Activated CD4-positive, CD25-positive, alpha-beta regulatory T cell treated with anti-CD3 and anti-CD28 coated beads, Interleukin-2, amount 50 U/mL, for 16 hours (primary cell): Measurements from ENCODE around the gene APPL2.
A peak's percentile ranks its signal among the peaks of the same experiment; 100 is the strongest.

Source experiments
- DNase-seq: peaks from one replicate; pipeline ENCODE4 v3.0.0-alpha.2; 2020; ENCODE audit warnings: low read depth, low spot score

Gene APPL2

DNA sequence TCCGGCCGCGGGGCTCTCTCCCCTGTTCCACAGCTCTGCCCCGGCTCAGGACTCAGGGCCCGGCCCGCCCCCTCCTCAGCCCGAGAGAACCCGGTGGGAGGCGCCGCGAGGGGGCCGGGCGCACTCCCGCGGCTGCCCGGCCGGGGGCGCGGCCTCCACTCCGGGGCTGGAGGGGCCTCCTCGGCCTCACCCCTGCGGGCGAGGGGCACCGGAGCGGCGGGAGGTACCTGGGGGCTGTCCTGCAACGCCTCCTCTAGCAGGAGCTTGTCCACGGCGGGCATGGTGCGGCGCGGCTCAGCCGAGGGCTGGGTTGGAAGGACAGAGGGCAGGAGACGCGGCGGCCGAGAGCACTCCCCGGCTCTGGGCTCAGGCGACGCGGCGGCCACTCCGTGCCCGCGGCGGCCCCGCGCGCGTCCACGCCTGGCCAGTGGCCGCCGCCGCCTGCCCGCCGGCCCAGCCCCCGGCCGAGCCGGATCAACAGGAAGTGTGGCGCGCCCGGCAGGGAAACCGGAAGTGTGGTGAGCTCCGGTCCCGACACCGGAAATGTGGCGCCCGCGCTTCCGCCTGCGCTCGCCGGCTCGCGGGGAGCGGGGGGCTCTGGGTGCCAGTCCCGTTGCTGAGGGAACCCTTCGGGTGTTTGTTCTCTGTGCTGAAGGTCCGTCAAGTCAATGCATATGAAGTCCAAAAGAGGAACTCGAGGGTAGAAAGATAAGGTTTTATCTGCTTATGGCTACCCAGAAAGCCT lies at the start of gene APPL2:
Gene APPL2, minus strand, starts transcription at position 443 of the 745 bp plus-strand sequence. Its CDS starts 162 bp downstream, at position 281.
- peak; percentile 57 for DNase-seq

DNA sequence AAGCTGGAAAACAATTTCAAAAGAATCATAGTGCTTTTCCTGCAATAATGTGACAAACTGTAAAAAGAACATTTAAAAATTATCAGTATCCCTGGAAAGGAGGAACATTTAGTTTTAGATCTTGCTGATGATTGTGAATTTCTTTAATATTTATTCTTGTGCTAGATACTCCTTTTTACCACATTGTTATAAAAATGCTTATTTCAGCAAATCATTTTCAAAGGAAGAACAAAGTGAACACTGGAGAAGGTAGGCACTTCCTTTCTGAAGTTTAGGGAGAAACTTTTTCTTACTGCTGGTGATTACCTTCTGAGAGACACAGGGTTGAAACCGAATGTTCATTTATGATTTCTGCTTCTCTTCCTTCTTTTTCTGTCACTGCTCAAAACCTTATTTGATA lies 49.4 kb upstream of the APPL2 start:
- no peak for DNase-seq

DNA sequence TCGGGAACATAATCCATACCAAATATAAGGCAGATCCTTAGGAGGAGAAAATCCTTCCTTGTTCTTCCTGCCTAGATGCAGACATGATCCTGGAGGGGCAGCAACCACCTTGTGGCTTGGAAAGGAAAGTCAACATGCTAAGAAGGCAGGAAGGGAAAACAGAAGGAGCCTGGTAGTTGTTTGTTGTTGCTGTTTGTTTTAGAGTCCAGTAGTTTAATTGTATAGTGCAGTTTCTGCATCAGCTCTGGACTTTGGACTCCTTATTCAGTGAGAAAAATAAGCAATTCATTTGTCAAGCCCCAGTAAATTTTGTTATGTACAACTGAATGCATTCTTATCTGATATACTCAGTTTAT lies 45.7 kb upstream of the APPL2 start:
- no peak for DNase-seq

DNA sequence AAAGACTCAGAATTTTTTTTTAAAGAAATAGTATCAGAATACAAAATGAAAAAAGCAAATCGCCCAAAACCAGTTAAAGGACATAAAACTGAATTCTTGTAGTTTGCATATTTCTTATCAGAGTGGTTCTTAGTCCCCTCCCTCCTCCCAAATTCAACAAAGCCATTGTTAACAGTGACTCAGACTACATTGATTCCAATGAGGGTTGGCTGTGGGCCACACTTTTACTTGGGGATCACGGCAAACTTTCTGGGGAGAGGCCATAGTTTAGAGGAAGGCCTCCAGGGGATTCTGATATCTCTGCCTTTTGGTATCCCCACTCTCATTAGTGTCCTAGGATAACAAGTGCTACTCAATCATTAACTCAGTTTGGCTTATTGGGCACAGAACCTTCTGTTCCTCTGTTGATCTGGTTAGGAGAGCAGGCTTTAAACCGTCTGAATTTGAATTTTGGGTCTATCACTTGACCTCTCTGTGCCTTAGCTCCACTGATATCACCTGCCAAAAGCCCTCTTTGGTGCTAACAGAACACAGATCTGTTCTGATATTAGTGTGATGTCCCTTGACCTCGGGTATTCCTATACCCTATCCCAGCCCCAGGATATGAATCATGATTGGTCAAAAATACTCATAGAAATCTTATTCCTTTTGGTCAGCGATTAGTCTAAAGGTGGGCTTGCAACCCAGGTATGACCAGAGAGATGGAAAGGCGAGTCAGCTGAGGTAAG lies 45.2 kb upstream of the APPL2 start:
- DNase-seq = no peak

- DNase-seq = peak; percentile 7
Measured at GRCh38 chr12:105279460-105280056, 43.6 kb upstream of the APPL2 start.

DNA sequence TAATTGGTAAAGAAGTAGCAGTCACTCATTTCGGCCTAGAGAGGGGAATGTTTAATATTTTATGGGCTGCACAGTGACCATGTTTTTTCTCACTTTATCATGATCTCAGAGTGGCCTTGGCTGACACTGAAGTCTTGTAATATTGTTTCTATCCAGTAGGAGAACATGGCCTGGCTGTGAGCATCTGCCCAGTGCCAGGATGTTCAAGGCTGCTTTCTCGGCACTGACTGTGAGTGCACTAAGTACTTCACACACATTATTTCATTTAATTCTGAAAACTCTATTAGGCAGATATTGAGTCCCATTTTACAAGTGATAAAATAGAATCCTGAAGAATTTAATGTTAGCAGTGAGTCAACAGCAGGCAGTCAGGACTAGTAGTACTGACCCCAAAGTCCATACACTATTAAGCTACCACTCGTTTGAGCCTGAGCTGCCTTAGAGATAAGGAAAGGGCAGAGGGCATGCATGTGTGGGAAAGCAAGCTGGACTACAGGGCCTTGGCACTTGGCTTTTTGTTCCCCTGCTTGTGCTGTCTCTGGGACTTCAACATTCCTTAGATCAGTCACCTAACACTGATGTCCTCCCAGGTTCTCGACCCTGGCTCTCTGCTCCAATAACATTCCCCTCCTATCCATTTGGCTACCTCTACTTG lies 42.2 kb upstream of the APPL2 start:
- DNase-seq = no peak

DNA sequence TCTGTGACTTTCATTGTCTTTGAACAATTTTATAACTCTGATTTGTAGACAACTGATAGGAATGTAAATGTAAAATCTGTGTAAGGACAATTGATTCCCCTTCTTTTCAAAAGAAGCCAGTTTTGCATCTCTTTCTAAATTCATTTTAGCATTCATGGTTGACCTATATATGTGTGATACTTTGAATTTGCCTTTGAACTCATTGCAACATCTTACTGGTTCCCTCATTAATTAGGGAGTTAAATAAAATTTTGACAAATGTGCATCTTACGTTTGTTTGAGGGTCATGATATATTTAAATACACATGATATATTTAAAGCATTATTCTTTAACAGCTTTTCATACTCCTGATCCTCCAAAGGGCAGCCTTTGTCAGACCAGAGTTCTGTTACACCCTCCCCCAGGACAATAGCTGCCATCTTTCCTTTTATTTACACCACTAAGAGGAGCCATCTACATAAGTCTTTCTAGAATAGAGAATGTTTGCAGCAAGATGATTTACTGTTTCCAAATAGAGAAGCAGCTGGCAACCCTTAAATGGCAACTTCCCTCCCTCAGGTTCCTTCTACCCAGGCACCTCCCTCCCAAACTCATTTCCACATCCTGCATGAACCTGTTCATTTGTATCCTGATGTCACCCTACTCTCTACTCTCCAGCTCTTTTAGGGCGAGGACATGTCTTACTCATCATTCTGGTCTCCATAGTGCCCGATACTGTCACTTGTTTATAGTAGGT lies 40.2 kb upstream of the APPL2 start:
- DNase-seq = no peak

- DNase-seq = no peak
Measured at GRCh38 chr12:105274571-105274970, 38.6 kb upstream of the APPL2 start.

DNA sequence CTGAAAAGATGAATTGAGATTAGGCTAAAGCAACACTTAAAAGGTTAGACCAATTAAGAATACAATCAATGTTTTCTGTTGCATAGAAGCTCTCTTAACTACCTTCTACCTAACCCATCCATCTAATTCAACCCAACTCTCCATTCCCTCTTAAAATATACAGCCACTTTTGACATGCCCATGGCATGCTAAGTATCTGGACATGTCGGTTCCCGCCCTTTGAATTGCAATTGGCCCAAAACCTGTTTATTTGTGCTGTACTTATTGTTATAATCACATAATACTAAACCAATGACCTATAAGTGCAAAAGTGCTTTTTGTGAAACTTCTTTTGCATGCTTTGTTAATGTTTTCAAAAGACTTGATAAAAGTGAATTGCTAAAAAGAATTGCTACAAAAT lies 37.6 kb upstream of the APPL2 start:
- no peak for DNase-seq

GRCh38 chr12:105272814-105273416 lies 36.9 kb upstream of the APPL2 start:
- DNase-seq = no peak

GRCh38 chr12:105272152-105272551 lies 36.2 kb upstream of the APPL2 start:
- no peak for DNase-seq

DNA sequence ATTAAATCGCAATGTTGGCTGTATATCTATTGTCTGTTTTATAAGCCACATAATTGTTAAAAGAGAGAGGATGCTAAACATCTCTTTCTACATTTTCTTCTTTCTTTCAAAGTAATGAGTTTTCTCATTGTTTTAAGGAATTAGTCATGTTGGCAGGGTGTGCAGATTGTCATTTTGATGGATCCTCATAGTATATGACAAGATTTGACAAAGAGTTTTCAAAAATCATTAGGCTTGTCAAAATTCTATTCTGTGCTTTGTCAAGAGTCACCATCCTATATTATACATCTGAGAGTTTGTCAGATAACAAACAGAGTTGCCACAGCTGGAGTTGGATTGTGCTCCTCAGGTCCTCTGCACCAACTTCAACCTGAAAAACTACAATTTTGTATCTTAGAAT lies 35.4 kb upstream of the APPL2 start:
- no peak for DNase-seq

GRCh38 chr12:105270671-105271255 lies 34.8 kb upstream of the APPL2 start:
- DNase-seq = no peak

GRCh38 chr12:105267711-105268110 lies 31.7 kb upstream of the APPL2 start:
- DNase-seq = no peak

DNA sequence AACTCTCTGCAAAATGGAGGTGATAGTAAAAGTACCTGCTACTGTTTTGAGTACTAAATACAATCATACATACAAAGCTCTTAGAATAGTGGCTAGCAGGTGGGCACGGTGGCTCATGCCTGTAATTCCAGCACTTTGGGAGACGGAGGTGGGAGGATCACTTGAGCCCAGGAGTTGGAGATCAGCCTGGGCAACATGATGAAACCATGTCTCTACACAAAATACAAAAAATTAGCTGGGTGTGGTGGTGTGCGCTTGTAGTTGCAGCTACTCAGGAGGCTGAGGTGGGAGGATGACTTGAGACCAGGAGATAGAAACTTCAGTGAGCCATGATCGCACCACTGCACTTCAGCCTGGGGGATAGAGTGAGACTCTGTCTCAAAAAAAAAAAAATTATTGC lies 28.8 kb upstream of the APPL2 start:
- DNase-seq = no peak

- no peak for DNase-seq
Measured at GRCh38 chr12:105262461-105263184, 26.6 kb upstream of the APPL2 start.

DNA sequence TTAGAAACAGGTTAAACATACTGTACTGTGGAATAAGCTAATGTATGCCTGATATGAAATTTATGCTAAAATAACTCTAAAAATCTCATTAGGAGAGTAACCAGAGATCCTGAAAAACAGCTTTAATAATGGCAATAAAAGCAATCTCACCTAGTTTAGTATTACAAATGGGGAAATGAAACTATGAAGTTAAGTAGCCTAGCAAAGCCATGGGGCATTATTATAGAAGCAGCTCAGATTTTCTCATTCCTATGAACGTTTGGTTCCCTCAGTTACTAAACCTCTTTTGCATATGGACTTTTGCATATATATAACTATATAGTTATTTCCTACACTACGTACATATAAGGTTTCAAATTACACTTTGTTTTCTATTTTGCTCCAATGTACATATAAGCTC lies 25.0 kb upstream of the APPL2 start:
- DNase-seq = no peak

DNA sequence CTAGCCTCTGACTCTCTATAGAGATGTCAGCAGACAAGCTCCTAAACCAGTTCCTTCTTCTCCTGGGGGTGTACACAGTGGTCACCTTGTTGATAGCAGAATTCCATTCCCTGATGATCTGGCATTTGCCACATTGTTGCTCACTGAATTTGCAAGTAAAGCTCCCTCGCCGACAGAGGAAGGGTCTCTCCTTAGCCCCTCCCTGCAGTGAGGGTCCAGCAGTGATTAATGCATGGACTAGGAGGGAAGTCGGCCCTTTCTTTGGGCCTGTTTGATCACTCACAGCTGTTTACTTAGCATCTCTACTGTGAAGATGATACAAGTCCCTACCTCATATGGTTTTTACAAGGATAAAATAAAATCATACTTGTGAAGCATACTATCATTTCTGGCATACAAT lies 23.3 kb upstream of the APPL2 start:
- DNase-seq = no peak

DNA sequence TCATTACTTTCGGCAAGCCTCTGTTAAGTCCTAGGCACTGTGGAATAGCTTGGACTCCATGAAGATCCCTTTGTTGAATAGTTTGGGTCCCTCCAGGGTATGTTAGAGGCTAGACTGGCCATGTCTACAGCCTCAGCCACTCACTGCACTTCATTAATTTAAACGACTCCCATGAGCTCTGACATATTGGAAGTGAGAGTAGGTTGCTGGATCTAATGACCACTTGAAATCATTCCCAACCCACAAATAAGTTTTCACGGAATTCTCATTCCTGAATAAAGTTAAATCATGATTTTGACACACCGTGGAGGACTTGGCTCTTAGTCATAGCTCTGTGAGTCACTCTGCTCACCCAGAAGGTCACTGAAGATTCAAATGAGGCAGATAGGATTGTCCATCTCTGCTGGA lies 21.4 kb upstream of the APPL2 start:
- DNase-seq = no peak

GRCh38 chr12:105256921-105257320 lies 20.9 kb upstream of the APPL2 start:
- no peak for DNase-seq
